K562 (cell line): ENCODE results near the gene UGT3A1.

Experiments used
- RAD21 ChIP-seq, 2 experiments: fragments of 250-450 bp in 1 of 2; fragments of 450-650 bp in 1 of 2; sonication (Bioruptor Pico) in 1 of 2; formaldehyde crosslinking in 1 of 2; IDR thresholded peaks in 1 of 2; conservative IDR thresholded peaks in 1 of 2; 2 replicates each; pipeline versions ENCODE4 v1.4.0 to v1.8.0; 2020 to 2022; ENCODE audit warnings: mild to moderate bottlenecking in 2 of 2, moderate library complexity in 1 of 2
- TGIF2 ChIP-seq: sonication (generic); formaldehyde crosslinking; IDR thresholded peaks from 2 replicates; pipeline ENCODE4 v1.8.1; 2022; ENCODE audit warnings: mild to moderate bottlenecking, missing genetic modification reagents, moderate library complexity
- TF ChIP-seq, protein P1 (sequence below), 3 experiments: IDR thresholded peaks in 2 of 3; conservative IDR thresholded peaks in 1 of 3; 2 replicates each; pipeline ENCODE4 v1.5.1; 2011 to 2012; ENCODE audit warnings: low read length in 3 of 3, mild to moderate bottlenecking in 3 of 3, control low read depth in 2 of 3, improper control_type of control experiment in 1 of 3, inconsistent platforms in 1 of 3, low read depth in 1 of 3, mixed read lengths in 1 of 3, moderate library complexity in 1 of 3; ENCODE audit not compliant: insufficient read depth in 2 of 3
- TF ChIP-seq, protein P2 (sequence below): fragments of 450-650 bp; IDR thresholded peaks from 2 replicates; pipeline ENCODE4 v1.6.1; 2016; ENCODE audit warnings: mild to moderate bottlenecking, moderate library complexity

GRCh38 chr5:36001032-36001431 is 9.8 kb upstream of the UGT3A1 start:
- TF ChIP-seq TGIF2 (CRISPR knock-in tag) (no peak), RAD21 (CRISPR knock-in tag; conservative IDR thresholded peaks at IDR 0.05 in 1 of 2, IDR thresholded peaks at IDR 0.05 in 1 of 2) (no peak)
- TF ChIP-seq, protein P1, sequence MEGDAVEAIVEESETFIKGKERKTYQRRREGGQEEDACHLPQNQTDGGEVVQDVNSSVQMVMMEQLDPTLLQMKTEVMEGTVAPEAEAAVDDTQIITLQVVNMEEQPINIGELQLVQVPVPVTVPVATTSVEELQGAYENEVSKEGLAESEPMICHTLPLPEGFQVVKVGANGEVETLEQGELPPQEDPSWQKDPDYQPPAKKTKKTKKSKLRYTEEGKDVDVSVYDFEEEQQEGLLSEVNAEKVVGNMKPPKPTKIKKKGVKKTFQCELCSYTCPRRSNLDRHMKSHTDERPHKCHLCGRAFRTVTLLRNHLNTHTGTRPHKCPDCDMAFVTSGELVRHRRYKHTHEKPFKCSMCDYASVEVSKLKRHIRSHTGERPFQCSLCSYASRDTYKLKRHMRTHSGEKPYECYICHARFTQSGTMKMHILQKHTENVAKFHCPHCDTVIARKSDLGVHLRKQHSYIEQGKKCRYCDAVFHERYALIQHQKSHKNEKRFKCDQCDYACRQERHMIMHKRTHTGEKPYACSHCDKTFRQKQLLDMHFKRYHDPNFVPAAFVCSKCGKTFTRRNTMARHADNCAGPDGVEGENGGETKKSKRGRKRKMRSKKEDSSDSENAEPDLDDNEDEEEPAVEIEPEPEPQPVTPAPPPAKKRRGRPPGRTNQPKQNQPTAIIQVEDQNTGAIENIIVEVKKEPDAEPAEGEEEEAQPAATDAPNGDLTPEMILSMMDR (IDR thresholded peaks at IDR 0.05 in 2 of 3, conservative IDR thresholded peaks at IDR 0.05 in 1 of 3; ENCODE audit: insufficient read depth in 2 of 3, low read depth in 1 of 3, low read length in 3 of 3) = no peak
- TF ChIP-seq, protein P2, sequence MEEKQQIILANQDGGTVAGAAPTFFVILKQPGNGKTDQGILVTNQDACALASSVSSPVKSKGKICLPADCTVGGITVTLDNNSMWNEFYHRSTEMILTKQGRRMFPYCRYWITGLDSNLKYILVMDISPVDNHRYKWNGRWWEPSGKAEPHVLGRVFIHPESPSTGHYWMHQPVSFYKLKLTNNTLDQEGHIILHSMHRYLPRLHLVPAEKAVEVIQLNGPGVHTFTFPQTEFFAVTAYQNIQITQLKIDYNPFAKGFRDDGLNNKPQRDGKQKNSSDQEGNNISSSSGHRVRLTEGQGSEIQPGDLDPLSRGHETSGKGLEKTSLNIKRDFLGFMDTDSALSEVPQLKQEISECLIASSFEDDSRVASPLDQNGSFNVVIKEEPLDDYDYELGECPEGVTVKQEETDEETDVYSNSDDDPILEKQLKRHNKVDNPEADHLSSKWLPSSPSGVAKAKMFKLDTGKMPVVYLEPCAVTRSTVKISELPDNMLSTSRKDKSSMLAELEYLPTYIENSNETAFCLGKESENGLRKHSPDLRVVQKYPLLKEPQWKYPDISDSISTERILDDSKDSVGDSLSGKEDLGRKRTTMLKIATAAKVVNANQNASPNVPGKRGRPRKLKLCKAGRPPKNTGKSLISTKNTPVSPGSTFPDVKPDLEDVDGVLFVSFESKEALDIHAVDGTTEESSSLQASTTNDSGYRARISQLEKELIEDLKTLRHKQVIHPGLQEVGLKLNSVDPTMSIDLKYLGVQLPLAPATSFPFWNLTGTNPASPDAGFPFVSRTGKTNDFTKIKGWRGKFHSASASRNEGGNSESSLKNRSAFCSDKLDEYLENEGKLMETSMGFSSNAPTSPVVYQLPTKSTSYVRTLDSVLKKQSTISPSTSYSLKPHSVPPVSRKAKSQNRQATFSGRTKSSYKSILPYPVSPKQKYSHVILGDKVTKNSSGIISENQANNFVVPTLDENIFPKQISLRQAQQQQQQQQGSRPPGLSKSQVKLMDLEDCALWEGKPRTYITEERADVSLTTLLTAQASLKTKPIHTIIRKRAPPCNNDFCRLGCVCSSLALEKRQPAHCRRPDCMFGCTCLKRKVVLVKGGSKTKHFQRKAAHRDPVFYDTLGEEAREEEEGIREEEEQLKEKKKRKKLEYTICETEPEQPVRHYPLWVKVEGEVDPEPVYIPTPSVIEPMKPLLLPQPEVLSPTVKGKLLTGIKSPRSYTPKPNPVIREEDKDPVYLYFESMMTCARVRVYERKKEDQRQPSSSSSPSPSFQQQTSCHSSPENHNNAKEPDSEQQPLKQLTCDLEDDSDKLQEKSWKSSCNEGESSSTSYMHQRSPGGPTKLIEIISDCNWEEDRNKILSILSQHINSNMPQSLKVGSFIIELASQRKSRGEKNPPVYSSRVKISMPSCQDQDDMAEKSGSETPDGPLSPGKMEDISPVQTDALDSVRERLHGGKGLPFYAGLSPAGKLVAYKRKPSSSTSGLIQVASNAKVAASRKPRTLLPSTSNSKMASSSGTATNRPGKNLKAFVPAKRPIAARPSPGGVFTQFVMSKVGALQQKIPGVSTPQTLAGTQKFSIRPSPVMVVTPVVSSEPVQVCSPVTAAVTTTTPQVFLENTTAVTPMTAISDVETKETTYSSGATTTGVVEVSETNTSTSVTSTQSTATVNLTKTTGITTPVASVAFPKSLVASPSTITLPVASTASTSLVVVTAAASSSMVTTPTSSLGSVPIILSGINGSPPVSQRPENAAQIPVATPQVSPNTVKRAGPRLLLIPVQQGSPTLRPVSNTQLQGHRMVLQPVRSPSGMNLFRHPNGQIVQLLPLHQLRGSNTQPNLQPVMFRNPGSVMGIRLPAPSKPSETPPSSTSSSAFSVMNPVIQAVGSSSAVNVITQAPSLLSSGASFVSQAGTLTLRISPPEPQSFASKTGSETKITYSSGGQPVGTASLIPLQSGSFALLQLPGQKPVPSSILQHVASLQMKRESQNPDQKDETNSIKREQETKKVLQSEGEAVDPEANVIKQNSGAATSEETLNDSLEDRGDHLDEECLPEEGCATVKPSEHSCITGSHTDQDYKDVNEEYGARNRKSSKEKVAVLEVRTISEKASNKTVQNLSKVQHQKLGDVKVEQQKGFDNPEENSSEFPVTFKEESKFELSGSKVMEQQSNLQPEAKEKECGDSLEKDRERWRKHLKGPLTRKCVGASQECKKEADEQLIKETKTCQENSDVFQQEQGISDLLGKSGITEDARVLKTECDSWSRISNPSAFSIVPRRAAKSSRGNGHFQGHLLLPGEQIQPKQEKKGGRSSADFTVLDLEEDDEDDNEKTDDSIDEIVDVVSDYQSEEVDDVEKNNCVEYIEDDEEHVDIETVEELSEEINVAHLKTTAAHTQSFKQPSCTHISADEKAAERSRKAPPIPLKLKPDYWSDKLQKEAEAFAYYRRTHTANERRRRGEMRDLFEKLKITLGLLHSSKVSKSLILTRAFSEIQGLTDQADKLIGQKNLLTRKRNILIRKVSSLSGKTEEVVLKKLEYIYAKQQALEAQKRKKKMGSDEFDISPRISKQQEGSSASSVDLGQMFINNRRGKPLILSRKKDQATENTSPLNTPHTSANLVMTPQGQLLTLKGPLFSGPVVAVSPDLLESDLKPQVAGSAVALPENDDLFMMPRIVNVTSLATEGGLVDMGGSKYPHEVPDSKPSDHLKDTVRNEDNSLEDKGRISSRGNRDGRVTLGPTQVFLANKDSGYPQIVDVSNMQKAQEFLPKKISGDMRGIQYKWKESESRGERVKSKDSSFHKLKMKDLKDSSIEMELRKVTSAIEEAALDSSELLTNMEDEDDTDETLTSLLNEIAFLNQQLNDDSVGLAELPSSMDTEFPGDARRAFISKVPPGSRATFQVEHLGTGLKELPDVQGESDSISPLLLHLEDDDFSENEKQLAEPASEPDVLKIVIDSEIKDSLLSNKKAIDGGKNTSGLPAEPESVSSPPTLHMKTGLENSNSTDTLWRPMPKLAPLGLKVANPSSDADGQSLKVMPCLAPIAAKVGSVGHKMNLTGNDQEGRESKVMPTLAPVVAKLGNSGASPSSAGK = no peak
